Measurements from ENCODE around the gene KIF4A.

Gene KIF4A

GRCh38 chrX:70252491-70252890 is 37.4 kb upstream of the KIF4A start:
- no peak overlapping the region for H3K4me3 ChIP-seq (ENCODE audit: low read depth, low read length)
- TF ChIP-seq CTCF (conservative IDR thresholded peaks at IDR 0.05; ENCODE audit: low read depth, low read length): no peak
- DNase-seq (ENCODE audit: low read depth): no peak

GRCh38 chrX:70253377-70254062 is 36.4 kb upstream of the KIF4A start:
- no peak for DNase-seq (ENCODE audit: low read depth)
- no peak overlapping the region for H3K4me3 ChIP-seq (ENCODE audit: low read depth, low read length)
- no peak for TF ChIP-seq CTCF (conservative IDR thresholded peaks at IDR 0.05; ENCODE audit: low read depth, low read length)

GRCh38 chrX:70254063-70254400 is 35.9 kb upstream of the KIF4A start:
- H3K4me3 ChIP-seq (ENCODE audit: low read depth, low read length): no peak overlapping the region
- DNase-seq (ENCODE audit: low read depth): no peak
- TF ChIP-seq CTCF (conservative IDR thresholded peaks at IDR 0.05; ENCODE audit: low read depth, low read length): no peak

- TF ChIP-seq CTCF (conservative IDR thresholded peaks at IDR 0.05; ENCODE audit: low read depth, low read length): no peak
- DNase-seq (ENCODE audit: low read depth): no peak
- no peak overlapping the region for H3K4me3 ChIP-seq (ENCODE audit: low read depth, low read length)
Measured at GRCh38 chrX:70254909-70255308, 35.0 kb upstream of the KIF4A start.

GRCh38 chrX:70255452-70255851 is 34.5 kb upstream of the KIF4A start:
- H3K4me3 ChIP-seq (ENCODE audit: low read depth, low read length): no peak overlapping the region
- no peak for TF ChIP-seq CTCF (conservative IDR thresholded peaks at IDR 0.05; ENCODE audit: low read depth, low read length)
- DNase-seq (ENCODE audit: low read depth): no peak

GRCh38 chrX:70257423-70258288 is 32.2 kb upstream of the KIF4A start:
- TF ChIP-seq CTCF (conservative IDR thresholded peaks at IDR 0.05; ENCODE audit: low read depth, low read length): no peak
- no peak overlapping the region for H3K4me3 ChIP-seq (ENCODE audit: low read depth, low read length)
- DNase-seq (ENCODE audit: low read depth): no peak
